Urinary bladder (tissue), 4 donors: ENCODE results near the gene GGNBP2. TPM values are rescaled to one million over a fixed set of nuclear protein-coding genes. Genes with fewer than 3 reads are reported as not detected.
"Not testable (repeated sequence)": the region's sequence is repeated elsewhere in the genome, so short reads cannot be mapped to it uniquely, and the experiment has no call there.

Experiments
- DNase-seq: peaks from one replicate; pipeline ENCODE4 v3.0.0-alpha.2; 2015; ENCODE audit errors: extremely low spot score
- H3K27ac ChIP-seq: one replicate; pipeline ENCODE4 v1.5.1; 2013; ENCODE audit warnings: low read depth, mild to moderate bottlenecking, moderate library complexity
- H3K36me3 ChIP-seq: one replicate; pipeline ENCODE4 v1.6.1; 2013; ENCODE audit warnings: mild to moderate bottlenecking, moderate library complexity; ENCODE audit not compliant: insufficient read depth
- H3K4me1 ChIP-seq: one replicate; pipeline ENCODE4 v1.6.1; 2013; ENCODE audit warnings: mild to moderate bottlenecking, moderate library complexity; ENCODE audit not compliant: insufficient read depth
- H3K4me3 ChIP-seq: one replicate; pipeline ENCODE4 v1.5.1; 2013; ENCODE audit warnings: low read depth, low read length
- WGBS: extraction: QIAGEN DNeasy Blood & Tissue Kit; methylation state at CpG from one replicate; pipeline ENCODE4 v1.1.7; 2013; 5-methylcytosine and 5-hydroxymethylcytosine counted together
- polyA plus RNA-seq: library from polyadenylated mRNA; stranded (reverse); fragments of 200-250 nt; gene quantifications from one replicate; pipeline ENCODE4 v1.2.3, GENCODE V29; 2013
- total RNA-seq: library from RNA; depleted of rRNA; stranded (reverse); fragments of >200 nt; gene quantifications from one replicate; pipeline ENCODE4 v1.2.3, GENCODE V29; 2014
- donor health status: healthy with polysubstance abuse.
- donor health status: healthy.

The GGNBP2 gene
- total and polyA plus RNA-seq, 2 donors, result 46.4 to 86.5 TPM

DNA sequence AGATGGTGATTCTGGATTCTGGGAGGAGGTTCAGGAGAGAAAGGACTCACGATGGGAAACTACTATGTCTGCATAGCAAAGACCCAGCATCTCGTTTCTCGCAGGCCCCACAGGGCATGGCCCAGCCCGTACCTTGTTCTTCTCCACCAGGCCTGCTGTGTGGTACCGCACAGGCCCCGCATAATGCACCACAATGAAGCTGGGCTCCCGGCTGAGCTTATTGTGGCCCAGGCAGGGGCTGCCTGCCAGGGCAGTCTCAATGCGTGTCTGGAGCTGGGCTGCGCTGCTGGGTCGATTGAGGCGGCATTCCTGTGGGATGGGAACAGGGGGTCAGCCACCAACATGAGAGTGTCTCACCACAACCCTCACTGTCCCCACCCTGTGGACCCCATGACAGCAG, 37.9 kb upstream of the GGNBP2 start:
- no peak overlapping the region for H3K27ac ChIP-seq
- no peaks in the 10 kb centered on the region for H3K36me3 ChIP-seq
- DNase-seq, result no peak
- WGBS, result 95% methylated on average over 11 of the region's 11 CpGs
- H3K4me1 ChIP-seq, result no peaks in the 10 kb centered on the region
- no peak overlapping the region for H3K4me3 ChIP-seq

DNA sequence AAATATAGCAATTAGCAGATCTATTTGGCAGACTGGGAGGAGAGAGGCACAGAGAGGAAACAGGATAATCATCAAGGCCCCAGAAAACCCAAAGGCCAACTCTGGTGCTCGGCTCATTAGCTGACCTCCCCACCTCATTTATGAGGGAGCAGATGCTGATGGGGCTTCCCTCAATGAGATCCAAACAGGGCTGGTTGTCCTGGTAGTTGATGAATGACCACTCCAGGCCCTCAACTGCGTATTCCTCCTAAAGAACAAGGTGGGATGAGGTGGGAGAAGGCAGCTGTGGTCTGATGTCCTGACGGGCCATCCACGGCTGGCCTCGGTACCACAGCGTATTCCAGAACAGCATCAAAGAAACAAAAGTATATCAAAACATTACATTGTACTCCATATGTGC, 37.5 kb upstream of the GGNBP2 start:
- no peaks in the 10 kb centered on the region for H3K36me3 ChIP-seq
- no peak overlapping the region for H3K27ac ChIP-seq
- DNase-seq, result no peak
- no peaks in the 10 kb centered on the region for H3K4me1 ChIP-seq
- WGBS, result 86% methylated on average over 6 of the region's 6 CpGs
- H3K4me3 ChIP-seq, result no peak overlapping the region

DNA sequence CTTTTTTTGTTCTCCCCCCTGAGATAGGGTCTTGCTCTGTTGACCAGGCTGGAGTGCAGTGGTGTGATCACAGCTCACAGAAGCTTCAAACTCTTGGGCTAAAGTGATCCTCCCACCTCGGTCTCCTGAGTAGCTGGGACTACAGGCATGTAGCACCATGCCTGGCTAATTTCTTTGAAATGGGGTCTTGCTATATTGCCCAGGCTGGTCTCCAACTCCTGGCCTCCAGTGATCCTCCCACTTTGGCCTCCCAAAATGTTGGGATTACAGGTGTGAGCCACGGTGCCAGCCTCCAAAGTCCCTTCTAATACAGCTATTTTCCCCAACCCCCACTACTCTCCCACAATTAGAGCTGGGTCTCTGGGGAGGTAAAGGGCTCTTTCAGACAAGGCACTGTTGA, 36.3 kb upstream of the GGNBP2 start:
- not testable (repeated sequence) for H3K36me3 ChIP-seq
- 95% methylated on average over 2 of the region's 2 CpGs for WGBS

DNA sequence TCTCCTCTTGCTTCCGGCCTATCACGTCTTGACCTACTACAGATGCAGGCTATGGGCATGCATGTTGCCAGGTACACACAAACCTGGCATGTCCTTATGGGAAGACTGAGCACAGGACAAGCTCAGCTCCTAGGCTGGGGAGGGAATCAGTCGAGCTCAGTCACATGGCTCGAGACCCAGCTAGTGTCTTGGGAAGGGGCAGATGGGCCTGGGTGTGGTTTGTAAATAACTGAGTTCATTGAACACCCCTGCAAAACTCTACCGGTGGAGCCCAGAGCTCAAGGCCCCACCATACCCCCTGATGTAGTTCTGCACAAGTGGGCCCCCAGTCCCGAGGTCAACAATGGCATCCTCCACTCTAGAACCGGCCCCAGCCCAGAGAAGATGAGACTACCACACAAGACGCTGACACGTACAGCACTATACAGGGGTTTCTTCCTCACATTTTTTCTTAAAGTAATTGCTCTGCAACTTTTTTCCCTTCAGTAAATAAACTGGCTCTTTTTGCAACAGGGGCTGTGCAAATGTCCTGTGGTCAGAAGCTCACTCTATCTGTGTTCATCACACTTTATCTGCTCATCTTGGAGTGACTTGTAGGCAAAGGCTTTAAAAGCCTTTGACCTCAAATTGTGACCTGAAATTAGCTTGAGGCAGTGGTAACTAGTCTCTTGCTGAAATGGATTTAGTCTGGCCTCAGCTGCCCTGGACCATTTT, 35.3 kb upstream of the GGNBP2 start:
- WGBS, result 94% methylated on average over 9 of the region's 9 CpGs
- DNase-seq, result no peak
- no peaks in the 10 kb centered on the region for H3K4me1 ChIP-seq
- no peaks in the 10 kb centered on the region for H3K36me3 ChIP-seq
- H3K4me3 ChIP-seq, result no peak overlapping the region
- H3K27ac ChIP-seq, result no peak overlapping the region

More for the DNA sequence above, 36.3 kb upstream of the GGNBP2 start:
- DNase-seq, H3K27ac ChIP-seq, H3K4me1 ChIP-seq, H3K4me3 ChIP-seq: not testable (repeated sequence)

GRCh38 chr17:36510636-36511035, 34.1 kb upstream of the GGNBP2 start:
- H3K4me3 ChIP-seq, result no peak overlapping the region
- WGBS, result 84% methylated on average over 14 of the region's 14 CpGs
- no peaks in the 10 kb centered on the region for H3K4me1 ChIP-seq
- no peak overlapping the region for H3K27ac ChIP-seq
- no peaks in the 10 kb centered on the region for H3K36me3 ChIP-seq
- DNase-seq, result no peak

GRCh38 chr17:36511216-36511615, 33.5 kb upstream of the GGNBP2 start:
- Histone ChIP-seq H3K4me1 (no peaks in the 10 kb centered on the region), H3K4me3 (no peak overlapping the region), H3K36me3 (no peaks in the 10 kb centered on the region), H3K27ac (no peak overlapping the region)
- no peak for DNase-seq
- 87% methylated on average over 6 of the region's 6 CpGs for WGBS

- no peak overlapping the region for H3K27ac ChIP-seq
- 90% methylated on average over 5 of the region's 5 CpGs for WGBS
- no peak for DNase-seq
- H3K4me3 ChIP-seq, result no peak overlapping the region
- no peaks in the 10 kb centered on the region for H3K4me1 ChIP-seq
- no peaks in the 10 kb centered on the region for H3K36me3 ChIP-seq
Observed at GRCh38 chr17:36512641-36513040, 32.1 kb upstream of the GGNBP2 start.

GRCh38 chr17:36514856-36515255, 29.9 kb upstream of the GGNBP2 start:
- 97% methylated on average over 3 of the region's 3 CpGs for WGBS
- DNase-seq, result no peak
- H3K4me1 ChIP-seq, result no peaks in the 10 kb centered on the region
- H3K36me3 ChIP-seq, result no peaks in the 10 kb centered on the region
- H3K4me3 ChIP-seq, result no peak overlapping the region
- H3K27ac ChIP-seq, result no peak overlapping the region

GRCh38 chr17:36515837-36516236, 28.9 kb upstream of the GGNBP2 start:
- 92% methylated on average over 4 of the region's 4 CpGs for WGBS
- no peak for DNase-seq
- no peaks in the 10 kb centered on the region for H3K36me3 ChIP-seq
- H3K4me1 ChIP-seq, result no peaks in the 10 kb centered on the region
- H3K4me3 ChIP-seq, result no peak overlapping the region
- no peak overlapping the region for H3K27ac ChIP-seq

DNA sequence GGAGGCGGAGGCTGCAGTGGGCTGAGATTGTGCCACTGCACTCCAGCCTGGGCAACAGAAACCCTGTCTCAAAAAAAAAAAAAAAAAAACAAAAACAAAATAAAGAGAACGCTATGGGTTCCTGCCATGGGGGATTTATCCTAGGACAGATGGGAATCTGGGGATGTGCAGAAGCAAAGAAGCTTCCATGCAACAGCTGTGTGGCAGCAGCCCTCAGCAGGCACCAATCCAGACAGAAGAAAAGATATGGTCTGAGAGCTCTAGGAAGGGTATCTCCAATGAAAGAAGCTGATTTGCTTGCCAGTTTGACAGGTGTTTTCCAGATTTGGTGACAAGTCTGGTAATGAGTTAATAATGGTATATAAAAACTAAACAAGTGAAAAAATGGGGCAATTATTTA, 21.6 kb upstream of the GGNBP2 start:
- DNase-seq, result no peak
- Histone ChIP-seq H3K27ac (no peak overlapping the region), H3K4me3 (no peak overlapping the region), H3K36me3 (peaks cover 2% of the 10 kb centered on the region), H3K4me1 (no peaks in the 10 kb centered on the region)
- WGBS, result 91% methylated on average over 2 of the region's 2 CpGs

DNA sequence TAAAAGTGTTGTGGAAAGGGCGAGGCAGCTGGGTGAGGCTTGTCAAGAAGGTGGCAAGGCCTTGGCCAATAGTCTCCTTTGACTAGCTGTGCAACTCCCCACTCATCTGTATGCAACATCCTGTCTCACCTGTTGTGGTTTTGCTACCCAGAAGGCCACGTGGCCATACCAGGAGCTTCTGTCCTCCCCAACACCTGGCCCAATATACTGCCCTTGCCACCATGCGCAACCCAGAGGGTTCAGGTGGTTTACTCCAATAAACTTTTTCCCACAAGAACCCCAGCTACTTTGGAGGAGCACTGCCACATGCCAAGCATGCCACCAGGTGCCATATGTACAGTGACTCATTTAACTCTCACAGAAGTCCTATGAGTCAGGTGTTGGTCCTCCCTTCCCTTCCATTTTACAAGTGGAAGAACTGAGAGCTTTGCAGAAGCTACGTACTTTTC, 20.3 kb upstream of the GGNBP2 start:
- WGBS, result 95% methylated on average over 4 of the region's 4 CpGs
- no peak for DNase-seq
- Histone ChIP-seq H3K4me3 (no peak overlapping the region), H3K27ac (no peak overlapping the region), H3K36me3 (peaks cover 2% of the 10 kb centered on the region), H3K4me1 (no peaks in the 10 kb centered on the region)

- Histone ChIP-seq H3K4me3 (no peak overlapping the region), H3K36me3 (peaks cover 2% of the 10 kb centered on the region), H3K27ac (no peak overlapping the region), H3K4me1 (no peaks in the 10 kb centered on the region)
- no peak for DNase-seq
- WGBS, result 85% methylated on average over 2 of the region's 2 CpGs
Observed at GRCh38 chr17:36525113-36525512, 19.6 kb upstream of the GGNBP2 start.

GRCh38 chr17:36525888-36526287, 18.8 kb upstream of the GGNBP2 start:
- WGBS, result 95% methylated on average over 6 of the region's 6 CpGs
- Histone ChIP-seq H3K4me1 (no peaks in the 10 kb centered on the region), H3K4me3 (no peak overlapping the region), H3K27ac (no peak overlapping the region), H3K36me3 (peaks cover 2% of the 10 kb centered on the region)
- DNase-seq, result no peak

- Histone ChIP-seq H3K36me3 (peaks cover 2% of the 10 kb centered on the region), H3K4me3 (no peak overlapping the region), H3K27ac (no peak overlapping the region), H3K4me1 (no peaks in the 10 kb centered on the region)
- no peak for DNase-seq
- WGBS, result 93% methylated on average over 7 of the region's 7 CpGs
Observed at GRCh38 chr17:36527621-36528250, 17.0 kb upstream of the GGNBP2 start.
